ENCODE data around the gene MTCL3.

DNA sequence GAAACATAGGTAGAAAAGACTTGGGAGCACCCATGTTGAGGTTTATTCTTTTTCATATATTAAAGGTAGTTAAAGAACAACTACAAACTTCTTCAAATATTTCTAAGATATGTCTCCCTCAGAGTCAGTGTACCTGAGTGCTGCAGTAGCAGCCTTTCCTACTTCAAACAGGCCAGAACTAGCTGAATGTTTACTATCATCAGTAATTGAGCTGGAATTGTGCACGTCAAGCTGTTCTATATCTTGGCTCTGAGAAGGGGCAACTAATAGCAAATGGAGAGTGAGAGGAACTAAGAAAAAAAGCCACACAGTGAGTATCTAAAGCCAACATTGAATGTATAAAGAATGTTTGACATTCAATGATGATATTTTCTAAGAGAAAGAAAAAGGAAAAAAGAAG lies 21.7 kb downstream of the MTCL3 start:
- no peak for TF ChIP-seq CTCF (IDR thresholded peaks at IDR 0.05)
- TF ChIP-seq POLR2A (IDR thresholded peaks at IDR 0.05), result no peak

Measured in heart left ventricle (tissue), 13 donors.